Measurements from ENCODE around the gene TDRD12.

Gene TDRD12

DNA sequence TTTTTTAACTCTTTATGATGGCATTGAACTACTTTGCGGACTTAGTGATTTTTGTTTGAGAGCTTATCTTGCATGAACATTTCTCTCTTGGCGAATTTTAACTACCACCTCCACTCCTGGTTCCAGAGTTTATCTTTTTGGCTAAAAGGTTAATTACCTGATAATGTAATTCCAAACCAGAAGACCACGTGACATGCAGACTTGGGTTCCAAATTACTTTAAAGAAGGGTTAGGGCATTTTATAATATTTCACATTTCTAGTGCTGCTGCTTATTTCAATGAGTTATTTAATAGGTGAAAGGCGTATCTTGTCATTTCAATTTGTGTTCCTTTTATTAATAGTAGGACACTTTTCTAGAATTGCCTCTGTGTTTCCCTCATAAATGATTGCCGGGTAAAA, 52.0 kb downstream of the TDRD12 start:
- H3K4me3 ChIP-seq (ENCODE audit: insufficient read depth, low read length, poor library complexity, severe bottlenecking), result no peak overlapping the region
- H2AFZ ChIP-seq (ENCODE audit: low read depth, low read length, severe bottlenecking), result no peak overlapping the region
- TF ChIP-seq, protein P1, sequence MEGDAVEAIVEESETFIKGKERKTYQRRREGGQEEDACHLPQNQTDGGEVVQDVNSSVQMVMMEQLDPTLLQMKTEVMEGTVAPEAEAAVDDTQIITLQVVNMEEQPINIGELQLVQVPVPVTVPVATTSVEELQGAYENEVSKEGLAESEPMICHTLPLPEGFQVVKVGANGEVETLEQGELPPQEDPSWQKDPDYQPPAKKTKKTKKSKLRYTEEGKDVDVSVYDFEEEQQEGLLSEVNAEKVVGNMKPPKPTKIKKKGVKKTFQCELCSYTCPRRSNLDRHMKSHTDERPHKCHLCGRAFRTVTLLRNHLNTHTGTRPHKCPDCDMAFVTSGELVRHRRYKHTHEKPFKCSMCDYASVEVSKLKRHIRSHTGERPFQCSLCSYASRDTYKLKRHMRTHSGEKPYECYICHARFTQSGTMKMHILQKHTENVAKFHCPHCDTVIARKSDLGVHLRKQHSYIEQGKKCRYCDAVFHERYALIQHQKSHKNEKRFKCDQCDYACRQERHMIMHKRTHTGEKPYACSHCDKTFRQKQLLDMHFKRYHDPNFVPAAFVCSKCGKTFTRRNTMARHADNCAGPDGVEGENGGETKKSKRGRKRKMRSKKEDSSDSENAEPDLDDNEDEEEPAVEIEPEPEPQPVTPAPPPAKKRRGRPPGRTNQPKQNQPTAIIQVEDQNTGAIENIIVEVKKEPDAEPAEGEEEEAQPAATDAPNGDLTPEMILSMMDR (IDR thresholded peaks at IDR 0.05; ENCODE audit: insufficient read depth, low read length, poor library complexity, severe bottlenecking), result no peak
- no peak for TF ChIP-seq EZH2phosphoT487 (conservative IDR thresholded peaks at IDR 0.05; ENCODE audit: low read length)
- H3F3A ChIP-seq (ENCODE audit: insufficient read depth), result no peaks in the 10 kb centered on the region
- H3K9ac ChIP-seq (ENCODE audit: low read length), result no peak overlapping the region
- no peaks in the 10 kb centered on the region for H4K20me1 ChIP-seq (ENCODE audit: low read depth, low read length)
- no peaks in the 10 kb centered on the region for H3K27me3 ChIP-seq (ENCODE audit: low read length)
- H3K36me3 ChIP-seq (ENCODE audit: low read length), result no peaks in the 10 kb centered on the region
- H3K9me2 ChIP-seq (replicated peaks; ENCODE audit: insufficient read depth, low read length), result no peaks in the 10 kb centered on the region
- H3K9me3 ChIP-seq (ENCODE audit: insufficient read depth, low read length), result no peaks in the 10 kb centered on the region
- H3K79me2 ChIP-seq (ENCODE audit: insufficient read depth, low read length), result no peaks in the 10 kb centered on the region
- no peak overlapping the region for H3K4me2 ChIP-seq (ENCODE audit: low read depth, low read length, poor library complexity, severe bottlenecking)
- H3K27ac ChIP-seq (ENCODE audit: low read depth, low read length), result no peak overlapping the region

DNA sequence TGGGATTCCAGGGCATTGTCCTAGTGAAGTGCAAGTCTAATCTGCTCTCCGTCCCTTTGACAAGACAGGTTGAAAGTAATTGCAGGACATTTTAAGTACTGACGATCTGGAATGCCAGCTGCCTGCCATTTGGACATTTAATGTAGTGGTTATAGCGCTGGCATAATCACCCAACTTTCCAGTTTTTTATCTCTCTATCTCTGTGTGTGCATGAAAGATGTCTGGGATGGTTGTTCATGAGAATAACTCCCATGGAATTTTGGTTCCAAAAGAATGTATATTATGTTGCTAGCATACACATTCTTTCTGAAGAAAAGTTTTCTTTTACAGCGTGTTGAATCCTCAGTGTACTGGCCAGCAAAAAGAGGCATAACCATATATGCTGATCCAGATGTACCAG, 53.6 kb downstream of the TDRD12 start:
- Histone ChIP-seq H3K36me3 (ENCODE audit: low read length) (no peaks in the 10 kb centered on the region), H3F3A (ENCODE audit: insufficient read depth) (no peaks in the 10 kb centered on the region), H3K4me3 (ENCODE audit: insufficient read depth, low read length, poor library complexity, severe bottlenecking) (no peak overlapping the region), H2AFZ (ENCODE audit: low read depth, low read length, severe bottlenecking) (no peak overlapping the region), H3K9me3 (ENCODE audit: insufficient read depth, low read length) (no peaks in the 10 kb centered on the region), H4K20me1 (ENCODE audit: low read depth, low read length) (no peaks in the 10 kb centered on the region), H3K4me2 (ENCODE audit: low read depth, low read length, poor library complexity, severe bottlenecking) (no peak overlapping the region), H3K27ac (ENCODE audit: low read depth, low read length) (no peak overlapping the region), H3K9me2 (replicated peaks; ENCODE audit: insufficient read depth, low read length) (no peaks in the 10 kb centered on the region), H3K27me3 (ENCODE audit: low read length) (no peaks in the 10 kb centered on the region), H3K9ac (ENCODE audit: low read length) (no peak overlapping the region), H3K79me2 (ENCODE audit: insufficient read depth, low read length) (no peaks in the 10 kb centered on the region)
- TF ChIP-seq, protein P1 (IDR thresholded peaks at IDR 0.05; ENCODE audit: insufficient read depth, low read length, poor library complexity, severe bottlenecking), result no peak
- TF ChIP-seq EZH2phosphoT487 (conservative IDR thresholded peaks at IDR 0.05; ENCODE audit: low read length), result no peak

- no peaks in the 10 kb centered on the region for H3K79me2 ChIP-seq (ENCODE audit: insufficient read depth, low read length)
- H3K9me2 ChIP-seq (replicated peaks; ENCODE audit: insufficient read depth, low read length), result no peaks in the 10 kb centered on the region
- no peaks in the 10 kb centered on the region for H3F3A ChIP-seq (ENCODE audit: insufficient read depth)
- no peak overlapping the region for H2AFZ ChIP-seq (ENCODE audit: low read depth, low read length, severe bottlenecking)
- no peak overlapping the region for H3K4me2 ChIP-seq (ENCODE audit: low read depth, low read length, poor library complexity, severe bottlenecking)
- TF ChIP-seq, protein P1 (IDR thresholded peaks at IDR 0.05; ENCODE audit: insufficient read depth, low read length, poor library complexity, severe bottlenecking), result no peak
- no peak for TF ChIP-seq EZH2phosphoT487 (conservative IDR thresholded peaks at IDR 0.05; ENCODE audit: low read length)
- no peak overlapping the region for H3K27ac ChIP-seq (ENCODE audit: low read depth, low read length)
- no peaks in the 10 kb centered on the region for H3K36me3 ChIP-seq (ENCODE audit: low read length)
- H3K9ac ChIP-seq (ENCODE audit: low read length), result no peak overlapping the region
- no peaks in the 10 kb centered on the region for H3K27me3 ChIP-seq (ENCODE audit: low read length)
- H3K9me3 ChIP-seq (ENCODE audit: insufficient read depth, low read length), result no peaks in the 10 kb centered on the region
- H4K20me1 ChIP-seq (ENCODE audit: low read depth, low read length), result no peaks in the 10 kb centered on the region
- H3K4me3 ChIP-seq (ENCODE audit: insufficient read depth, low read length, poor library complexity, severe bottlenecking), result no peak overlapping the region
Measured at GRCh38 chr19:32779082-32779481, 59.5 kb downstream of the TDRD12 start.

Data from SU-DHL-6 (cell line).